Measurements from ENCODE around the gene PIAS4.

PIAS4 gene

GRCh38 chr19:3977242-3978143 is 30.0 kb upstream of the PIAS4 start:
- ChIA-PET CTCF (interaction anchor here (0.6 to 1.4 kb wide), 2 partner anchors 8 to 11 kb away, joined by 3 read pairs; no protein-coding TSS in a partner anchor), POLR2A (ENCODE audit: low non-redundant PET) (no interaction called here)
- TF ChIP-seq, protein P1, sequence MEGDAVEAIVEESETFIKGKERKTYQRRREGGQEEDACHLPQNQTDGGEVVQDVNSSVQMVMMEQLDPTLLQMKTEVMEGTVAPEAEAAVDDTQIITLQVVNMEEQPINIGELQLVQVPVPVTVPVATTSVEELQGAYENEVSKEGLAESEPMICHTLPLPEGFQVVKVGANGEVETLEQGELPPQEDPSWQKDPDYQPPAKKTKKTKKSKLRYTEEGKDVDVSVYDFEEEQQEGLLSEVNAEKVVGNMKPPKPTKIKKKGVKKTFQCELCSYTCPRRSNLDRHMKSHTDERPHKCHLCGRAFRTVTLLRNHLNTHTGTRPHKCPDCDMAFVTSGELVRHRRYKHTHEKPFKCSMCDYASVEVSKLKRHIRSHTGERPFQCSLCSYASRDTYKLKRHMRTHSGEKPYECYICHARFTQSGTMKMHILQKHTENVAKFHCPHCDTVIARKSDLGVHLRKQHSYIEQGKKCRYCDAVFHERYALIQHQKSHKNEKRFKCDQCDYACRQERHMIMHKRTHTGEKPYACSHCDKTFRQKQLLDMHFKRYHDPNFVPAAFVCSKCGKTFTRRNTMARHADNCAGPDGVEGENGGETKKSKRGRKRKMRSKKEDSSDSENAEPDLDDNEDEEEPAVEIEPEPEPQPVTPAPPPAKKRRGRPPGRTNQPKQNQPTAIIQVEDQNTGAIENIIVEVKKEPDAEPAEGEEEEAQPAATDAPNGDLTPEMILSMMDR (conservative IDR thresholded peaks at IDR 0.05; ENCODE audit: low read depth), result no peak
- DNase-seq (ENCODE audit: low spot score), result no peak
- peak overlapping the region; percentile 87 for H3K27ac ChIP-seq

- peak overlapping the region; percentile 87 for H3K27ac ChIP-seq
- ChIA-PET CTCF (interaction anchor here (1.4 kb wide), 1 partner anchor 9 kb away, joined by 3 read pairs; no protein-coding TSS in a partner anchor), POLR2A (ENCODE audit: low non-redundant PET) (no interaction called here)
- TF ChIP-seq, protein P1 (conservative IDR thresholded peaks at IDR 0.05; ENCODE audit: low read depth), result no peak
- DNase-seq (ENCODE audit: low spot score), result no peak
Observed at GRCh38 chr19:3978145-3978544, 29.4 kb upstream of the PIAS4 start.

DNA sequence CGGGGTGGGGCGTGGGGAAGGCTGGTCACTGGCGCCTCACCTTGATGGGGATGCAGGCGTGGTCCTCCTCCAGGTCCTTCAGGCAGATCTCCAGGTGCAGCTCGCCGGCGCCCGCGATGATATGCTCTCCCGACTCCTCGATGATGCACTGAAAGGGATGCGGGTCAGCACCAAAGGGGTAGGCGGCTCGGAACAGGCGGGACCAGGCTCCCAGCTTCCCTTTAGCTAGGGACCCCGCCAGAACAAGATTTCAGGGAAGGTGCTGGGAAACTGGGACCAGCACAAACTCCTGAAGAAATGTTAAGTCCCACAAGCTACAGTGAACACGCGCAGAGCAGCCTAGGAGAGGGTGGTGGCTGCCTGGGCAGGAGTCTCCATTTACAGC is 28.3 kb upstream of the PIAS4 start:
- ChIA-PET CTCF (interaction anchor here (1.4 kb wide), 1 partner anchor 10 kb away, joined by 3 read pairs; no protein-coding TSS in a partner anchor), POLR2A (ENCODE audit: low non-redundant PET) (interaction anchor here (0.6 kb wide), 1 partner anchor 114 kb away, joined by 3 read pairs; no protein-coding TSS in a partner anchor)
- peak overlapping the region; percentile 87 for H3K27ac ChIP-seq
- TF ChIP-seq, protein P1 (conservative IDR thresholded peaks at IDR 0.05; ENCODE audit: low read depth), result no peak
- no peak for DNase-seq (ENCODE audit: low spot score)

DNA sequence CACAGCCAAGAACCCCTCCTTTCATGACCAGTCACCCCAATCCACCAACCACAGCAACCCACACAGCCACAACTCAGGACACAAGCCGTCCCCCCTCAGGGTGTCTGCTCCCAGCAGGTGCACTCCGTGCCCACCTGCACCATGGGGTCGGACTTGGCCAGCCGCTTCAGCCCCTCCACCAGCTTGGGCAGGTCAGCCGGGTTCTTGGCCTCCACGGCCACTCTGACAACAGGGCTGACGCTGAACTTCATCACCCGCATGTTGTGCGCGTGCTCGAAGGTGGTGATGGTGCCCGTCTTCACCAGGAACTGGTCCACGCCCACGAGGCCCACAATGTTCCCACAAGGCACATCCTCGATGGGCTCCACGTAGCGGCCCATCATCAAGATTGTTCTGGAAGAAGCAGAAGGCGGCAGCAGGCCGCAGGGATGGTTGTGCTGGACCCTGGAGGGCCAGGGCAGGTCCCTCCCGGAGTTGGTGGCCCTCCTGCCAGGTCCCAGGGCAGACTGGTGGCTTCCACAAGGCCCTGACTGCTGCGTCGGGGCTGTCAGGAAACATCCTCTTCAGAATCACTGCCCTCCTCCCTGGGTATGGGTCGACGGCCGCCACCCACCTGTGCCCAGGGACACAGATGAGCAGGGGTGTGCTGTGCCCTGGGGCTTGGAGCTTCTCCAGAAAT is 27.7 kb upstream of the PIAS4 start:
- ChIA-PET CTCF (no interaction called here), POLR2A (ENCODE audit: low non-redundant PET) (no interaction called here)
- H3K27ac ChIP-seq, result peak overlapping the region; percentile 87
- DNase-seq (ENCODE audit: low spot score), result no peak
- TF ChIP-seq, protein P1 (conservative IDR thresholded peaks at IDR 0.05; ENCODE audit: low read depth), result no peak

- no peak for DNase-seq (ENCODE audit: low spot score)
- ChIA-PET CTCF (no interaction called here), POLR2A (ENCODE audit: low non-redundant PET) (no interaction called here)
- TF ChIP-seq, protein P1 (conservative IDR thresholded peaks at IDR 0.05; ENCODE audit: low read depth), result no peak
- H3K27ac ChIP-seq, result peak overlapping the region; percentile 87
Observed at GRCh38 chr19:3980353-3981251, 26.9 kb upstream of the PIAS4 start.

GRCh38 chr19:3981373-3981735 is 26.2 kb upstream of the PIAS4 start:
- POLR2A ChIA-PET (ENCODE audit: low non-redundant PET), result no interaction called here
- DNase-seq (ENCODE audit: low spot score), result no peak
- TF ChIP-seq, protein P1 (conservative IDR thresholded peaks at IDR 0.05; ENCODE audit: low read depth), result no peak
- CTCF ChIA-PET, result no interaction called here
- H3K27ac ChIP-seq, result peak overlapping the region; percentile 87
